OCI-LY3 (cell line): Measurements from ENCODE around the gene NFYC.

ENCODE experiments used
- H2AFZ ChIP-seq: fragments of 200-600, 300-600 bp; shearing (Covaris generic); 2 replicates; pipeline ENCODE4 v1.6.0; 2014; ENCODE audit warnings: antibody characterized with exemption, low read depth, low read length
- H3K27ac ChIP-seq: fragments of 200-600, 300-600 bp; sonication (generic); 2 replicates; pipeline ENCODE4 v1.5.1; 2014; ENCODE audit warnings: mild to moderate bottlenecking, low read length, moderate library complexity, mixed read lengths
- H3K27me3 ChIP-seq: fragments of 200-600, 300-600 bp; sonication (generic); 2 replicates; pipeline ENCODE4 v1.6.1; 2014; ENCODE audit warnings: low read depth, low read length, mixed read lengths
- H3K36me3 ChIP-seq: fragments of 200-600, 300-600 bp; sonication (generic); replicated peaks from 2 replicates; pipeline ENCODE3; 2014; ENCODE audit warnings: low read depth, low read length, mixed read lengths
- H3K4me1 ChIP-seq: fragments of 300-600, 200-600 bp; sonication (generic); 2 replicates; pipeline ENCODE4 v1.6.1; 2014; ENCODE audit warnings: low read length, mixed read lengths
- H3K4me2 ChIP-seq: fragments of 200-600, 300-600 bp; sonication (generic); 2 replicates; pipeline ENCODE4 v1.6.1; 2014; ENCODE audit warnings: low read length, mixed read lengths
- H3K4me3 ChIP-seq: fragments of 300-600, 200-600 bp; sonication (generic); 2 replicates; pipeline ENCODE4 v1.5.1; 2014; ENCODE audit warnings: antibody characterized with exemption, mild to moderate bottlenecking, low read length, moderate library complexity
- H3K79me2 ChIP-seq: fragments of 300-600, 200-600 bp; shearing (Covaris generic); 2 replicates; pipeline ENCODE4 v1.6.1; 2014; ENCODE audit warnings: mild to moderate bottlenecking, low read length, mixed read lengths
- H3K9ac ChIP-seq: fragments of 300-600, 200-600 bp; shearing (Covaris generic); 2 replicates; pipeline ENCODE4 v1.6.0; 2014; ENCODE audit warnings: mild to moderate bottlenecking, low read length, moderate library complexity
- H3K9me3 ChIP-seq: fragments of 200-600, 300-600 bp; shearing (Covaris generic); 2 replicates; pipeline ENCODE4 v1.6.1; 2014; ENCODE audit warnings: low read length, mixed read lengths; ENCODE audit not compliant: insufficient read depth
- H4K20me1 ChIP-seq: fragments of 200-600, 300-600 bp; sonication (generic); 2 replicates; pipeline ENCODE4 v1.6.1; 2016; ENCODE audit warnings: low read length, mixed read lengths; ENCODE audit not compliant: insufficient read depth
- EZH2phosphoT487 ChIP-seq: fragments of 200-600 bp; shearing (Covaris generic); IDR thresholded peaks from 2 replicates; pipeline ENCODE4 v1.6.1; 2018; ENCODE audit warnings: antibody characterized with exemption, mixed run types, low read depth
- TF ChIP-seq, protein P1 (sequence below): fragments of 200-600, 300-600 bp; sonication (generic); IDR thresholded peaks from 2 replicates; pipeline ENCODE4 v1.5.1; 2014; ENCODE audit warnings: antibody characterized with exemption, low read length, low read depth

The NFYC gene

DNA sequence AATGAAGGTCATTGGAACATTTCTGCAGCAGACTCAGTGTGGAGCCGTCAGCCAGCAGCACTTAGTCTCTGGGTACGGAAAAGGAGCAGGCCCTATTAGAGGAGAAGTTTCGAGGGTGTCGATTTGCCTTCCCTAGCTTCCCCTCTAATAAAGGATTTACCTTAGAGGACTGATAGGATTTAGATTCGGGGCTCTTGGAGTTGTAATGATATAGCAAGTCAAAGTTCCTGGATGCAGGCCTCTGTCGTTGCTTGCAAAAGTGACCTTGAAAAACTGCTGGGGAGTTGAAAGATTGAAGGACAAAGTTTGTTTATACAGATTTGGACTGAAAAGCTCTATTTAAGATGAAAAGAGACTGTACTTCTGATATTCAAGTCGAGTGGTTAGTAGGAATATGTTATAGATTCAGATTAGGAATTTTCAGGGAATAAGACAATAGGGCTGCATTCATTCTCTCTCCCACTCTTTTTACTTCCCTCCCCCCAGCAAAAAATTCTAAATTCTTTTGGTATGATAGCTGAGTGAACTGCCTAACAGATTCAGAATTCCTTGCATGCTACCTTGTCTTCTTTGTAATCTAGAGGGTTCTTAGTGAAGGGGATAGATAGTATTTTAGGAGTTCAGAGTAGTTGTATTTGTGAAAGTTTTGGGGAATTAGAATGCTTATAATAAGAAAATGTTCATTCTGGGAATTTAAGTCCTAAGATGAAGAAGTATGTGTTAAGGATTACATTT is 19.2 kb downstream of the NFYC start:
- H2AFZ ChIP-seq: no peak overlapping the region
- H3K9me3 ChIP-seq: no peaks in the 10 kb centered on the region
- H3K79me2 ChIP-seq: peaks cover 77% of the 10 kb centered on the region
- no peak overlapping the region for H3K27ac ChIP-seq
- TF ChIP-seq, protein P1, sequence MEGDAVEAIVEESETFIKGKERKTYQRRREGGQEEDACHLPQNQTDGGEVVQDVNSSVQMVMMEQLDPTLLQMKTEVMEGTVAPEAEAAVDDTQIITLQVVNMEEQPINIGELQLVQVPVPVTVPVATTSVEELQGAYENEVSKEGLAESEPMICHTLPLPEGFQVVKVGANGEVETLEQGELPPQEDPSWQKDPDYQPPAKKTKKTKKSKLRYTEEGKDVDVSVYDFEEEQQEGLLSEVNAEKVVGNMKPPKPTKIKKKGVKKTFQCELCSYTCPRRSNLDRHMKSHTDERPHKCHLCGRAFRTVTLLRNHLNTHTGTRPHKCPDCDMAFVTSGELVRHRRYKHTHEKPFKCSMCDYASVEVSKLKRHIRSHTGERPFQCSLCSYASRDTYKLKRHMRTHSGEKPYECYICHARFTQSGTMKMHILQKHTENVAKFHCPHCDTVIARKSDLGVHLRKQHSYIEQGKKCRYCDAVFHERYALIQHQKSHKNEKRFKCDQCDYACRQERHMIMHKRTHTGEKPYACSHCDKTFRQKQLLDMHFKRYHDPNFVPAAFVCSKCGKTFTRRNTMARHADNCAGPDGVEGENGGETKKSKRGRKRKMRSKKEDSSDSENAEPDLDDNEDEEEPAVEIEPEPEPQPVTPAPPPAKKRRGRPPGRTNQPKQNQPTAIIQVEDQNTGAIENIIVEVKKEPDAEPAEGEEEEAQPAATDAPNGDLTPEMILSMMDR: no peak
- TF ChIP-seq EZH2phosphoT487: no peak
- H3K4me3 ChIP-seq: no peak overlapping the region
- H3K4me1 ChIP-seq: peaks cover 44% of the 10 kb centered on the region
- H3K27me3 ChIP-seq: no peaks in the 10 kb centered on the region
- H3K9ac ChIP-seq: peak overlapping the region; percentile 27; the same call in 1 of the 2 replicates
- peaks cover 10% of the 10 kb centered on the region for H3K36me3 ChIP-seq
- H3K4me2 ChIP-seq: peak overlapping the region; percentile 87; the same call in 1 of the 2 replicates
- H4K20me1 ChIP-seq: no peaks in the 10 kb centered on the region

DNA sequence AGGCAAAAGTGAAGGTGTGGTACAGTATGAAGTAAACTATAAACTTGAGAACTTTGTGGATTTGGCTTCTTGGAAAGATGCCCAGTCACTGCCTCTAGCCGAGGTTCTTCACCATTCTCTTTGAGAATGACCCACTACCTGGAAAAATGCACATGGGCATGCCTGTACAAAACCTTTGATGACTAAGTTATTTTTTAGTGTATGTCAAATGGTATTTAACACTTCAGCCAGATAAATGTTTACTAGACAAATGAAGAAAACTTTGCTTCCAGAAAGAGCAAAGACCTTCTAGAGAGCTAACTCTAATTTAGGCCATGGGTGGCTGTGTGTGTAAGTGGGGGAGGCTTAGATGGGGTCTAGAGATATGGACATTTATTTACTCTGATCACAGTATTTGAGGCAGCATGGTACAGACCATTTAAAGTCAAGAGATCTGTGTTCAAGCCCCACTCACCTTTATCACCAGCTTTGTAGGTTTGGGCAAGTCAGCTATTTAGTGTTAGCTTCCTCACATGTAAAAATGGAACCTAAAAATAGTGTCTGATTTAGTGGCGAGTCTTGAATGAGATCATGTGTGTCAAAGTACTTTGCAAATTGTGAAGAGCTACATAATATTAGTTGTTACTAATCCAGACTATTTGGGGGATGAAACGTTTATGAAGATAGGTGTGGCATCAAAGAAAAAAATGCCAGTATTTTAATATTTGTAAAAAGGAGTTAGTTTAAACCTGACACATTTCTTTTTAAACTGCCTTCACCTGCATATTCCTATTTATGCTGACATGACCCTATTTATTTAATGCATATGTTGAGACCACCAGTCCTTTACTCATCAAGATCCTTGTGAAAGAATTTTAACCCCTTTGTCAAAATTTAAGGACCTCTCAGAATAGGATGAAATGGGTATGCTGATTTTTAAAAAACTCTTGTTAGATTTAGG is 20.2 kb downstream of the NFYC start:
- H3K4me2 ChIP-seq: peak overlapping the region; percentile 46
- H3K79me2 ChIP-seq: peaks cover 73% of the 10 kb centered on the region
- H3K27ac ChIP-seq: peak overlapping the region; percentile 23
- no peak overlapping the region; the same call in 1 of the 2 replicates for H3K4me3 ChIP-seq
- H3K36me3 ChIP-seq: peaks cover 10% of the 10 kb centered on the region
- no peak overlapping the region for H2AFZ ChIP-seq
- H3K4me1 ChIP-seq: peaks cover 44% of the 10 kb centered on the region
- no peak overlapping the region for H3K9ac ChIP-seq
- H3K27me3 ChIP-seq: no peaks in the 10 kb centered on the region
- H3K9me3 ChIP-seq: no peaks in the 10 kb centered on the region
- TF ChIP-seq, protein P1: no peak
- no peak for TF ChIP-seq EZH2phosphoT487
- no peaks in the 10 kb centered on the region for H4K20me1 ChIP-seq

DNA sequence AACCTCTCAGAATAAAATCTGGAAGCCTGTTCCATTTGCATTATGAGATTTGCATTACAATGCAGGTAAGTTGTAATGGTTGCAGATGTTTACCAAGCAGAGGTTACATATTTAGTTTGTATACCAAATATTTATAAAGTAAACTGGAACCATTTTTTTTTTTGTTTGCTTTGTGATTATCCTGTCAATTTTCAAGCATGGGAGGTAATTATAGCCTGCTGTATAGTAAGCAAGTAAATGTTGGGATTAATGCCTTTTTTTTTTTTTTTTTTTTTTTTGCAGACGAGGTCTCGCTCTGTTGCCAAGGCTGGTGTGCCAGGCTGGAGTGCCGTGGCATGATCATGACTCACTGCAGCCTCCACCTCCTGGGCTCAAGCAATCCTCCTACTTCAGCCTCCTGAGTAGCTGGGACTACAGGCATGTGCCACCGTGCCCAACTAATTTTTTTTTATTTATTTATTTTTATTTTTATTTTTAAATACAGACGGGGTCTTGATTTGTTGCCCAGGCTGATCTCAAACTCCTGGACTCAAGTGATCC is 21.0 kb downstream of the NFYC start:
- Histone ChIP-seq H2AFZ (no peak overlapping the region), H3K9me3 (no peaks in the 10 kb centered on the region), H3K4me2 (peak overlapping the region; percentile 46; the same call in 1 of the 2 replicates), H3K79me2 (peaks cover 70% of the 10 kb centered on the region), H3K36me3 (peaks cover 10% of the 10 kb centered on the region), H3K27ac (no peak overlapping the region), H3K4me1 (peaks cover 44% of the 10 kb centered on the region), H4K20me1 (no peaks in the 10 kb centered on the region), H3K9ac (no peak overlapping the region), H3K27me3 (no peaks in the 10 kb centered on the region), H3K4me3 (no peak overlapping the region)
- no peak for TF ChIP-seq EZH2phosphoT487
- TF ChIP-seq, protein P1: no peak
